Stomach (tissue), 9 donors: ENCODE measurements around the gene TINCR. TPM values are rescaled to one million over a fixed set of nuclear protein-coding genes. Genes with fewer than 3 reads are reported as not detected.

ENCODE experiments used
- DNase-seq, 2 donors: peaks; one replicate each; pipeline versions ENCODE4 v3.0.0 to v3.0.0-alpha.2; 2013 to 2019
- H3K27ac ChIP-seq, 5 donors: fragments of 200-600 bp in 4 of 5; sonication (generic) in 4 of 5; one replicate each; pipeline ENCODE4 v1.5.1; 2013 to 2019; ENCODE audit warnings: mild to moderate bottlenecking in 1 of 5, moderate library complexity in 1 of 5
- H3K27me3 ChIP-seq, 3 donors: fragments of 200-600 bp; sonication (generic); one replicate each; pipeline ENCODE4 v1.5.1; 2017 to 2019; ENCODE audit warnings: mixed run types in 1 of 3
- H3K36me3 ChIP-seq, 4 donors: fragments of 200-600 bp; sonication (generic); 1 replicate in 3 of 4; 2 replicates in 1 of 4; pipeline ENCODE4 v1.5.1; 2016 to 2019
- H3K4me1 ChIP-seq, 4 donors: fragments of 200-600 bp; sonication (generic); one replicate each; pipeline ENCODE4 v1.5.1; 2016 to 2019
- H3K4me3 ChIP-seq, 4 donors: fragments of 200-600 bp; sonication (generic) in 3 of 4; one replicate each; pipeline ENCODE4 v1.5.1; 2016 to 2019; ENCODE audit warnings: mild to moderate bottlenecking in 1 of 4
- H3K9me3 ChIP-seq, 4 donors: fragments of 200-600 bp; sonication (generic); one replicate each; pipeline ENCODE4 v1.5.1; 2016 to 2019
- EP300 ChIP-seq: sonication (generic); formaldehyde crosslinking; IDR thresholded peaks from one replicate; pipeline ENCODE4 v1.6.1; 2017; ENCODE audit warnings: antibody characterized with exemption
- POLR2A ChIP-seq, 4 donors: fragments of 450-650 bp; IDR thresholded peaks; one replicate each; pipeline ENCODE4 v1.6.1; 2016; ENCODE audit warnings: antibody characterized with exemption in 4 of 4, control low read depth in 2 of 4, mild to moderate bottlenecking in 1 of 4, moderate library complexity in 1 of 4
- POLR2AphosphoS5 ChIP-seq, 3 donors: sonication (generic); formaldehyde crosslinking; IDR thresholded peaks; one replicate each; pipeline ENCODE4 v1.6.1; 2016; ENCODE audit warnings: antibody characterized with exemption in 3 of 3
- WGBS, 5 donors: extraction: QIAGEN DNeasy Blood & Tissue Kit in 3 of 5; methylation state at CpG; one replicate each; pipeline versions ENCODE4 v1.1.5 to v1.1.7; 2013 to 2018; 5-methylcytosine and 5-hydroxymethylcytosine counted together
- intact Hi-C: fragments of 100-400 bp; cut with DNase I; formaldehyde crosslinking; loops from one replicate; pipeline ENCODE4 v1.15.1; 2023; ENCODE audit warnings: low total_unique reads
- polyA plus RNA-seq, 3 donors: library from polyadenylated mRNA; stranded (reverse); fragments of 200-250 nt; gene quantifications; one replicate each; pipeline ENCODE4 v1.2.3, GENCODE V29; 2013
- total RNA-seq, 5 donors: library from RNA; depleted of rRNA; stranded (reverse); fragments of >200 nt; gene quantifications; one replicate each; pipeline versions ENCODE4 v1.1.0 to v1.2.3, GENCODE V29; 2014 to 2016
- TF ChIP-seq, protein P1 (sequence below), 7 experiments: fragments of 450-650 bp in 4 of 7; fragments of 200-600 bp in 3 of 7; sonication (generic) in 3 of 7; IDR thresholded peaks; one replicate each; pipeline ENCODE4 v1.5.1; 2016 to 2019; ENCODE audit warnings: antibody characterized with exemption in 7 of 7, control low read depth in 2 of 7, mild to moderate bottlenecking in 1 of 7
- donor health status: healthy with polysubstance abuse.
- donor health status: Bipolar disorder and iron deficiency.
- donor health status: healthy.

TINCR gene
- total and polyA plus RNA-seq, 8 donors = 0.15 to 14.2 (median 0.19) TPM; not detected in 4

DNA sequence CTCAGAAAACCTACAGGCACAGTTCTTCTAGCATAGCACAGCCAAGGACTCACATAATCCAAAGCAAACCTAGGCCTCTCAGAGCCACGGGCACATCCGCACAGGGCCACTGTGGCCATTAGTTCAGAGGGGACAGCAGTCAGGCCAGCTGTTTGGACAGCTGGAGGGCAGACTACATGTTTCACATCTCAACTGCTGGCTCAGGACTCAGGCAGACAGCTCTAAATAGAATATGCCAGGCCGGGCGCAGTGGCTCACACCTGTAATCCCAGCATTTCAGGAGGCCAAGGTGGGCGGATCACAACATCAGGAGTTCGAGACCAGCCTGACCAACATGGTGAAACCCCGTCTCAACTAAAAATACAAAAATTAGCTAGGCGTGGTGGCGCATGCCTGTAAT lies 28.0 kb upstream of the TINCR start:
- TF ChIP-seq EP300 (no peak), POLR2AphosphoS5 (IDR thresholded peaks at IDR 0.05) (no peak), POLR2A (IDR thresholded peaks at IDR 0.05) (no peak)
- TF ChIP-seq, protein P1, sequence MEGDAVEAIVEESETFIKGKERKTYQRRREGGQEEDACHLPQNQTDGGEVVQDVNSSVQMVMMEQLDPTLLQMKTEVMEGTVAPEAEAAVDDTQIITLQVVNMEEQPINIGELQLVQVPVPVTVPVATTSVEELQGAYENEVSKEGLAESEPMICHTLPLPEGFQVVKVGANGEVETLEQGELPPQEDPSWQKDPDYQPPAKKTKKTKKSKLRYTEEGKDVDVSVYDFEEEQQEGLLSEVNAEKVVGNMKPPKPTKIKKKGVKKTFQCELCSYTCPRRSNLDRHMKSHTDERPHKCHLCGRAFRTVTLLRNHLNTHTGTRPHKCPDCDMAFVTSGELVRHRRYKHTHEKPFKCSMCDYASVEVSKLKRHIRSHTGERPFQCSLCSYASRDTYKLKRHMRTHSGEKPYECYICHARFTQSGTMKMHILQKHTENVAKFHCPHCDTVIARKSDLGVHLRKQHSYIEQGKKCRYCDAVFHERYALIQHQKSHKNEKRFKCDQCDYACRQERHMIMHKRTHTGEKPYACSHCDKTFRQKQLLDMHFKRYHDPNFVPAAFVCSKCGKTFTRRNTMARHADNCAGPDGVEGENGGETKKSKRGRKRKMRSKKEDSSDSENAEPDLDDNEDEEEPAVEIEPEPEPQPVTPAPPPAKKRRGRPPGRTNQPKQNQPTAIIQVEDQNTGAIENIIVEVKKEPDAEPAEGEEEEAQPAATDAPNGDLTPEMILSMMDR (IDR thresholded peaks at IDR 0.05) = no peak
- Histone ChIP-seq H3K36me3 (peaks cover 98 to 100% (median 100%) of the 10 kb centered on the region in 4 donors), H3K4me1 (no peaks in the 10 kb centered on the region), H3K9me3 (no peaks in the 10 kb centered on the region), H3K27ac (no peak overlapping the region), H3K4me3 (no peak overlapping the region), H3K27me3 (no peaks in the 10 kb centered on the region)
- DNase-seq = no peak
- WGBS, 5 donors = 90 to 98% (median 95%) methylated on average over 9 of the region's 9 CpGs
- intact Hi-C loops = no loop called here

DNA sequence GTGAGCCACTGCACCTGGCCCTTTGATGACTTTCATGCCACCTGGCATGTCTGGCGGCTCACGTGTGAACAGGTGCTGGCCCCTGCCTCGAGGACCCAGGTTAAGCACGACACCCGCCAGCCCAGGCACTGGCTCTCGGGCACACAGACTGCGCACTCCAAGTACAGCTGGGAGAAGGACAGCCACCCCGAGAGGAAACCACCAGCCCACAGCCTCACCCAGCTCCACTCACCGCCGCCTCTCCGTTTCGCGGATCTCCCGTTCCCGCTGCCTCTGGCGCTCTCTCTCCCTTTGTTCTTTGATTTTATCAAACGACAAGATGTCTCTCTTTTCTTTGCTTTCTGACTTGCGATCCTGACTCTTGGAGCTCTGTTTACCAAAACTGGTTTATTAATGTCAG lies 27.4 kb upstream of the TINCR start:
- H3K4me1 ChIP-seq = no peaks in the 10 kb centered on the region
- intact Hi-C loops = no loop called here
- 87 to 91% (median 91%) methylated on average over 18 of the region's 18 CpGs for WGBS, 5 donors
- H3K9me3 ChIP-seq = no peaks in the 10 kb centered on the region
- H3K27ac ChIP-seq = no peak overlapping the region
- no peak for DNase-seq
- H3K4me3 ChIP-seq = no peak overlapping the region
- TF ChIP-seq POLR2AphosphoS5 (IDR thresholded peaks at IDR 0.05) = no peak
- TF ChIP-seq POLR2A (IDR thresholded peaks at IDR 0.05) = no peak
- TF ChIP-seq EP300 = no peak
- TF ChIP-seq, protein P1 (IDR thresholded peaks at IDR 0.05) = no peak
- no peaks in the 10 kb centered on the region for H3K27me3 ChIP-seq
- peaks cover 99 to 100% (median 100%) of the 10 kb centered on the region in 4 donors for H3K36me3 ChIP-seq

DNA sequence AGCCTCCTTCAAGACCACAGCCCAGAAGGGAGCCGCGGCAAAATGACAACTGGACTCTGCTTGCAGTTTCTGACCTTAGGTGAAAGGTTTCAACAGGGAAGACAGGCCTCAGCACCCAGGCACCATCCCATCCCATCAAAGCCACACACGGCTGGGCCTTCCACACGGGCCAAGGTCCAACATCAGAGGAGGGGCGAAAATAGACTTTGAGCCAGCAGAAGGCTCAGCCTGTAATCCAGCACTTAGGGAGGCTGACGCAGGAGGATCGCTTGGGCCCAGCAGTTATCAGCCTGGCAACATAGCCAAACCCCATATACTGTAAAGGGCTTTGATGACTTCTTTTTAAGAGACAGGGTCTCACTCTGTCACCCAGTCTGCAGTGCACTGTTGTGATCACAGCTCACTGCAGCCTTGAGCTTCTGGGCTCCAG lies 26.8 kb upstream of the TINCR start:
- no peak overlapping the region for H3K4me3 ChIP-seq
- H3K27ac ChIP-seq = no peak overlapping the region
- WGBS, 5 donors = 82 to 96% (median 90%) methylated on average over 7 of the region's 7 CpGs
- no peaks in the 10 kb centered on the region for H3K9me3 ChIP-seq
- no peak for TF ChIP-seq EP300
- TF ChIP-seq POLR2A (IDR thresholded peaks at IDR 0.05) = no peak
- no peak for TF ChIP-seq POLR2AphosphoS5 (IDR thresholded peaks at IDR 0.05)
- TF ChIP-seq, protein P1 (IDR thresholded peaks at IDR 0.05) = no peak
- DNase-seq = no peak
- no peaks in the 10 kb centered on the region for H3K27me3 ChIP-seq
- peaks cover 99 to 100% (median 100%) of the 10 kb centered on the region in 4 donors for H3K36me3 ChIP-seq
- no peaks in the 10 kb centered on the region for H3K4me1 ChIP-seq
- intact Hi-C loops = no loop called here

DNA sequence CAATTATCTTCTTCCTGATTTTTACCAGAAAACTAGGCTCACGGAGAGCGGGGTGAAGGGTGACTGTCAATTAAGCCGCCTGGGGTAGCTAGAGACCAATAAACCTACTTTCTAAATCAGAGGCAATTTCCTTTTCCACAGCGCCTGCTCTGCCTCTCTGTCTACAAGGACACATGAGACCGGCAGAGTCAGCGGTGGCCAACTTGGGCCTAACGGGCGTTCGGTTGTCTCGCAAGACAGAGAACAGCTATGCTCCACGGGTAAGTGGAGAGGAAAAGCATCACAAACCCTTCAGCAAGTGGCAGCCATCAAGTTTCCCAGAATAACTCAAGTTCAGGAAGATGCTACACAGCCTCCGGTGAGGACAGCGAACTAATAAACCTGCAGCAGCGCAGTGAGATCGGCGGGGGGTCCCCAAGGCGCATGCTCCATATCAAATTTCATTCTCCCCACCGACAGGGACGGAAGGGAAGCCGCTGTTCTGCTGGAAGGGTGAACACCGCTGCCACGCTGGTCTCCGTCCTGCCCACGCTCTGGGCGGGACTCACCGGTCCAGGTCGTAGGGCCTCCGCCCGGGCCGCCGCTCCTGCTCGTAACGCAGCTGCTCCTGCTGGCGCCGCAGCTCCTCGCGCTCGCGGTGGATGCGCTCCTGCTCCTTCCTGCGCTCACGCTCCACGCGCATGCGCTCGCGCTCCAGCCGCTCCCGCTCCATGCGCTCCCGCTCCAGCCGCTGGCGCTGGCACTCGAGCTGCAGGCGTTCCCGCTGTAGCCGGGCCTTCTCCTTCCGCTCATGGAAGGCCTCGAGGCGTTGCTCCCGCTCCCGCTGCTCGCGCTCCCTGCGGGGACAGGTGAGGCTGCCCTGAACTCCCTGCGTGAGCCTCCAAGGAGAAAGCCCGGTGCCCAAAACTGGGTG lies 25.8 kb upstream of the TINCR start:
- H3K9me3 ChIP-seq = no peaks in the 10 kb centered on the region
- no peaks in the 10 kb centered on the region for H3K27me3 ChIP-seq
- TF ChIP-seq POLR2AphosphoS5 (IDR thresholded peaks at IDR 0.05) (no peak), POLR2A (IDR thresholded peaks at IDR 0.05) (no peak), EP300 (no peak)
- TF ChIP-seq, protein P1 (IDR thresholded peaks at IDR 0.05) = no peak
- no peak overlapping the region for H3K4me3 ChIP-seq
- WGBS, 5 donors = 93 to 96% (median 94%) methylated on average over 67 of the region's 67 CpGs
- H3K4me1 ChIP-seq = no peaks in the 10 kb centered on the region
- H3K36me3 ChIP-seq = peaks cover 98 to 100% (median 100%) of the 10 kb centered on the region in 4 donors
- no peak for DNase-seq
- no peak overlapping the region for H3K27ac ChIP-seq
- intact Hi-C loops = no loop called here
